HCT116 (cell line): ENCODE data around the gene PTPRCAP. TPM values are rescaled to one million over a fixed set of nuclear protein-coding genes. Genes with fewer than 3 reads are reported as not detected.

Experiments used
- ATAC-seq: fragments of 200-7000 bp; cut with Tn5 transposase; 2 replicates; pipeline ENCODE4 v1.9.1; 2020; ENCODE audit warnings: mild to moderate bottlenecking, moderate library complexity
- BruUV-seq: library from RNA; stranded (reverse); fragments of 400-500 nt; replicated peaks from 2 replicates; lab custom pipeline; 2021; lab: Mats Ljungman, UMichigan
- CTCF ChIA-PET: fragments of 300-600 bp; sonication (Branson Sonifier 250); formaldehyde crosslinking; loops from one replicate; lab custom pipeline; 2021; ENCODE audit warnings: antibody characterized with exemption; lab: Charles Lee
- POLR2A ChIA-PET: fragments of 300-600, 350-600 bp; sonication (Branson Sonifier 250); formaldehyde crosslinking; loops from one replicate; lab custom pipeline; 2021; ENCODE audit warnings: antibody characterized with exemption; lab: Charles Lee
- RAD21 ChIA-PET, 2 experiments: fragments of 300-600 bp; sonication (Branson Sonifier 250); formaldehyde crosslinking; loops; one replicate each; lab custom pipeline; 2023; ENCODE audit warnings: low total read pairs in 2 of 2; ENCODE audit not compliant: uncharacterized antibody in 2 of 2, unreplicated experiment in 2 of 2, low non-redundant PET in 1 of 2; lab: Charles Lee
- DNase-seq: peaks from one replicate; pipeline ENCODE4 v3.0.0-alpha.2; 2010; ENCODE audit warnings: low read depth, low spot score
- H2AFZ ChIP-seq: fragments of 200-600 bp; shearing (Covaris generic), sonication (generic); 2 replicates; pipeline ENCODE4 v1.6.1; 2017; ENCODE audit warnings: low read depth, mixed run types, mixed read lengths, antibody characterized with exemption, low read length; ENCODE audit not compliant: poor library complexity, severe bottlenecking
- H3K27ac ChIP-seq: 2 replicates; pipeline ENCODE4 v1.5.1; 2012; ENCODE audit warnings: low read depth, low read length
- H3K27me3 ChIP-seq: fragments of 200-600 bp; sonication (generic); 2 replicates; pipeline ENCODE4 v1.6.1; 2016; ENCODE audit warnings: mixed run types, low read length, mixed read lengths; ENCODE audit not compliant: insufficient read depth
- H3K36me3 ChIP-seq, 2 experiments: fragments of 200-500 bp in 1 of 2; fragments of 200-600 bp in 1 of 2; sonication (Bioruptor generic) in 1 of 2; sonication (generic) in 1 of 2; 2 replicates each; pipeline versions ENCODE4 v1.5.1 to v1.6.1; 2014 to 2016; ENCODE audit warnings: low read length in 2 of 2, inconsistent platforms in 1 of 2, mixed read lengths in 1 of 2, mixed run types in 1 of 2; ENCODE audit not compliant: insufficient read depth in 2 of 2, control insufficient read depth in 1 of 2
- H3K4me1 ChIP-seq, 2 experiments: fragments of 200-600 bp in 1 of 2; sonication (generic) in 1 of 2; 2 replicates each; pipeline versions ENCODE4 v1.5.1 to v1.6.1; 2012 to 2017; ENCODE audit warnings: low read length in 2 of 2, inconsistent platforms in 1 of 2, mild to moderate bottlenecking in 1 of 2, mixed read lengths in 1 of 2, mixed run types in 1 of 2, moderate library complexity in 1 of 2; ENCODE audit not compliant: insufficient read depth in 2 of 2, control insufficient read depth in 1 of 2
- H3K4me2 ChIP-seq: fragments of 200-600 bp; sonication (generic); 2 replicates; pipeline ENCODE4 v1.6.1; 2017; ENCODE audit warnings: mixed run types, low read length, mixed read lengths
- H3K4me3 ChIP-seq, 2 experiments: fragments of 200-600 bp in 1 of 2; sonication (generic) in 1 of 2; replicated peaks in 1 of 2; 2 replicates each; pipeline ENCODE4 v1.5.1; 2011 to 2016; ENCODE audit warnings: low read length in 2 of 2, control low read depth in 1 of 2, low read depth in 1 of 2, mild to moderate bottlenecking in 1 of 2, mixed read lengths in 1 of 2, mixed run types in 1 of 2
- H3K79me2 ChIP-seq: fragments of 200-600 bp; sonication (generic); 2 replicates; pipeline ENCODE4 v1.6.1; 2017; ENCODE audit warnings: mild to moderate bottlenecking, mixed run types, low read length, moderate library complexity, mixed read lengths; ENCODE audit not compliant: insufficient read depth
- H3K9ac ChIP-seq: fragments of 200-600 bp; sonication (generic); 2 replicates; pipeline ENCODE4 v1.6.1; 2016; ENCODE audit warnings: low read length, mixed read lengths
- H3K9me2 ChIP-seq: fragments of 200-600 bp; sonication (generic), shearing (Covaris generic); 2 replicates; pipeline ENCODE4 v1.6.1; 2017; ENCODE audit warnings: mixed run types, mild to moderate bottlenecking, moderate library complexity; ENCODE audit not compliant: insufficient read depth
- H3K9me3 ChIP-seq, 2 experiments: fragments of 200-500 bp in 1 of 2; fragments of 200-600 bp in 1 of 2; sonication (Bioruptor generic) in 1 of 2; sonication (generic) in 1 of 2; 2 replicates each; pipeline ENCODE4 v1.6.1; 2014 to 2017; ENCODE audit warnings: low read length in 2 of 2, mixed read lengths in 2 of 2, inconsistent platforms in 1 of 2, low read depth in 1 of 2, mild to moderate bottlenecking in 1 of 2, mixed run types in 1 of 2, moderate library complexity in 1 of 2; ENCODE audit not compliant: control insufficient read depth in 1 of 2, insufficient read depth in 1 of 2
- H4K20me1 ChIP-seq: fragments of 200-600 bp; sonication (generic), shearing (Covaris generic); 2 replicates; pipeline ENCODE4 v1.6.1; 2017; ENCODE audit warnings: mixed run types, mild to moderate bottlenecking, moderate library complexity; ENCODE audit not compliant: insufficient read depth
- CBX3 ChIP-seq: IDR thresholded peaks from 2 replicates; pipeline ENCODE4 v1.6.1; 2012; ENCODE audit warnings: low read depth
- CEBPB ChIP-seq: IDR thresholded peaks from 2 replicates; pipeline ENCODE4 v1.6.1; 2012; ENCODE audit warnings: low read depth
- ELF1 ChIP-seq: IDR thresholded peaks from 2 replicates; pipeline ENCODE4 v1.6.1; 2012; ENCODE audit warnings: low read depth, borderline replicate concordance
- EZH2phosphoT487 ChIP-seq: fragments of 200-600 bp; IDR thresholded peaks from 2 replicates; pipeline ENCODE4 v1.6.1; 2018; ENCODE audit warnings: antibody characterized with exemption, borderline replicate concordance
- JUND ChIP-seq: IDR thresholded peaks from 2 replicates; pipeline ENCODE4 v1.6.1; 2012
- POLR2A ChIP-seq: IDR thresholded peaks from 2 replicates; pipeline ENCODE4 v1.7.0; 2011; ENCODE audit warnings: borderline replicate concordance; ENCODE audit not compliant: insufficient read depth, insufficient read length; ENCODE audit errors: extremely low read depth
- POLR2AphosphoS5 ChIP-seq: IDR thresholded peaks from 2 replicates; pipeline ENCODE4 v1.6.1; 2011; ENCODE audit warnings: mild to moderate bottlenecking, low read depth, low read length, moderate library complexity
- RAD21 ChIP-seq: IDR thresholded peaks from 2 replicates; pipeline ENCODE4 v1.6.1; 2012; ENCODE audit warnings: low read depth, mild to moderate bottlenecking
- SIN3A ChIP-seq: IDR thresholded peaks from 2 replicates; pipeline ENCODE4 v1.6.1; 2012; ENCODE audit warnings: low read depth
- YY1 ChIP-seq: IDR thresholded peaks from 2 replicates; pipeline ENCODE4 v1.6.1; 2011; ENCODE audit warnings: low read length, low read depth, moderate library complexity, mild to moderate bottlenecking; ENCODE audit not compliant: insufficient replicate concordance; ENCODE audit errors: extremely low read depth
- intact Hi-C: fragments of 100-400 bp; cut with micrococcal nuclease; formaldehyde crosslinking; loops from 2 replicates; pipeline ENCODE4 v1.10.0; 2022
- total RNA-seq: library from RNA; stranded (reverse); gene quantifications from one replicate; pipeline ENCODE4 v1.2.1, GENCODE V29; 2021; ENCODE audit not compliant: unreplicated experiment
- TF ChIP-seq, protein P1 (sequence below): IDR thresholded peaks from 2 replicates; pipeline ENCODE4 v1.6.1; 2012
- TF ChIP-seq, protein P2 (sequence below): IDR thresholded peaks from 2 replicates; pipeline ENCODE4 v1.6.1; 2011; ENCODE audit warnings: mild to moderate bottlenecking, low read length, moderate library complexity; ENCODE audit not compliant: insufficient replicate concordance; ENCODE audit errors: extremely low read depth

The PTPRCAP gene
- total RNA-seq, 1 experiment from 2014 or later, result 1.4 TPM

DNA sequence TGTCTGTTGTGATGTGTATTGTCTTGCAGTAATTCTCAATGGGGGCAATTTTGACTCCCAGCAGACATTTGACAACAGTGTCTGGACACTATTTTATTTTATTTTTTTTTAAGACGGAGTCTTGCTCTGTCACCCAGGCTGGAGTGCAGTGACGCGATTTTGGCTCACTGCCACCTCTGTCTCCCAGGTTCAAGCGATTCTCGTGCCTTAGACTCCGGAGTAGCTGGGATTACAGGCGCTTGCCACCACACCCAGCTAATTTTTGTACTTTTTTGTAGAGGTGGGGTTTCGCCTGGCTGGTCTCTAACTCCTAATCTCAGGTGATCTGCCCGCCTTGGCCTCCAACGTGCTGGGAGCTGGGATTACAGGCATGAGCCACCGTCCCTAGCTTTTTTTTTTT, 7.8 kb downstream of the PTPRCAP start:
- Histone ChIP-seq H3K4me3 (peak overlapping the region; percentile 91 to 98; a peak in 3 of 4 replicates), H2AFZ (no peak overlapping the region), H3K27ac (peak overlapping the region; percentile 71), H3K4me2 (peak overlapping the region; percentile 95), H3K79me2 (peaks cover 27% of the 10 kb centered on the region), H3K36me3 (peaks cover 10 to 17% of the 10 kb centered on the region in 2 experiments; a peak in 3 of 4 replicates), H3K9ac (peak overlapping the region; percentile 92), H4K20me1 (no peaks in the 10 kb centered on the region), H3K27me3 (no peaks in the 10 kb centered on the region), H3K4me1 (peaks cover 11 to 12% of the 10 kb centered on the region in 2 experiments), H3K9me3 (no peaks in the 10 kb centered on the region), H3K9me2 (no peaks in the 10 kb centered on the region)
- ChIA-PET CTCF (no interaction called here), RAD21 (no interaction called here), POLR2A (no interaction called here)
- intact Hi-C loops, result loop anchor here (2.0 to 5.0 kb wide), 2 partner anchors 35 to 78 kb away; partner anchors contain the start of genes CDK2AP2 and PITPNM1
- no peak for ATAC-seq
- DNase-seq, result no peak
- no peak for TF ChIP-seq RAD21
- TF ChIP-seq, protein P1, sequence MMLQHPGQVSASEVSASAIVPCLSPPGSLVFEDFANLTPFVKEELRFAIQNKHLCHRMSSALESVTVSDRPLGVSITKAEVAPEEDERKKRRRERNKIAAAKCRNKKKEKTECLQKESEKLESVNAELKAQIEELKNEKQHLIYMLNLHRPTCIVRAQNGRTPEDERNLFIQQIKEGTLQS, result no peak
- TF ChIP-seq CEBPB, result no peak
- no peak for TF ChIP-seq SIN3A
- no peak for TF ChIP-seq JUND
- TF ChIP-seq, protein P2, sequence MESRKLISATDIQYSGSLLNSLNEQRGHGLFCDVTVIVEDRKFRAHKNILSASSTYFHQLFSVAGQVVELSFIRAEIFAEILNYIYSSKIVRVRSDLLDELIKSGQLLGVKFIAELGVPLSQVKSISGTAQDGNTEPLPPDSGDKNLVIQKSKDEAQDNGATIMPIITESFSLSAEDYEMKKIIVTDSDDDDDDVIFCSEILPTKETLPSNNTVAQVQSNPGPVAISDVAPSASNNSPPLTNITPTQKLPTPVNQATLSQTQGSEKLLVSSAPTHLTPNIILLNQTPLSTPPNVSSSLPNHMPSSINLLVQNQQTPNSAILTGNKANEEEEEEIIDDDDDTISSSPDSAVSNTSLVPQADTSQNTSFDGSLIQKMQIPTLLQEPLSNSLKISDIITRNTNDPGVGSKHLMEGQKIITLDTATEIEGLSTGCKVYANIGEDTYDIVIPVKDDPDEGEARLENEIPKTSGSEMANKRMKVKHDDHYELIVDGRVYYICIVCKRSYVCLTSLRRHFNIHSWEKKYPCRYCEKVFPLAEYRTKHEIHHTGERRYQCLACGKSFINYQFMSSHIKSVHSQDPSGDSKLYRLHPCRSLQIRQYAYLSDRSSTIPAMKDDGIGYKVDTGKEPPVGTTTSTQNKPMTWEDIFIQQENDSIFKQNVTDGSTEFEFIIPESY, result no peak
- no peak for TF ChIP-seq YY1
- no peak for TF ChIP-seq CBX3
- no peak for TF ChIP-seq ELF1
- no peak for TF ChIP-seq POLR2A
- TF ChIP-seq POLR2AphosphoS5, result no peak
- TF ChIP-seq EZH2phosphoT487, result no peak
- no TSS peak for BruUV-seq
